Smooth muscle cell (in vitro differentiated cells): ENCODE data around the gene TACC3. TPM values are rescaled to one million over a fixed set of nuclear protein-coding genes. Genes with fewer than 3 reads are reported as not detected.

ENCODE experiments used
- DNase-seq: peaks from one replicate; lab custom pipeline; 2025; ENCODE audit not compliant: unreplicated experiment; lab: John Stamatoyannopoulos, UW
- H2AFZ ChIP-seq: fragments of 200-600 bp; sonication (generic); 2 replicates; pipeline ENCODE4 v1.6.0; 2016; ENCODE audit warnings: antibody characterized with exemption, low read depth, mild to moderate bottlenecking
- H3F3A ChIP-seq: fragments of 200-600 bp; sonication (generic); 2 replicates; pipeline ENCODE4 v1.6.0; 2017; ENCODE audit warnings: antibody characterized with exemption, low read depth
- H3K27ac ChIP-seq: fragments of 200-600 bp; sonication (generic); 2 replicates; pipeline ENCODE4 v1.5.1; 2016; ENCODE audit warnings: low read depth, mild to moderate bottlenecking
- H3K27me3 ChIP-seq: fragments of 200-600 bp; sonication (generic); 2 replicates; pipeline ENCODE4 v1.6.1; 2016; ENCODE audit warnings: low read depth, mild to moderate bottlenecking
- H3K36me3 ChIP-seq: fragments of 200-600 bp; sonication (generic); 2 replicates; pipeline ENCODE4 v1.5.1; 2016; ENCODE audit warnings: low read depth
- H3K4me1 ChIP-seq: fragments of 200-600 bp; sonication (generic); 2 replicates; pipeline ENCODE4 v1.5.1; 2016; ENCODE audit warnings: low read depth
- H3K4me2 ChIP-seq: fragments of 200-600 bp; sonication (generic); 2 replicates; pipeline ENCODE4 v1.6.0; 2016; ENCODE audit warnings: mild to moderate bottlenecking
- H3K4me3 ChIP-seq: fragments of 200-600 bp; sonication (generic); 2 replicates; pipeline ENCODE4 v1.5.1; 2016; ENCODE audit warnings: mild to moderate bottlenecking
- H3K79me2 ChIP-seq: fragments of 200-600 bp; sonication (generic); 2 replicates; pipeline ENCODE4 v1.6.0; 2016; ENCODE audit warnings: low read depth, mild to moderate bottlenecking
- H3K9ac ChIP-seq: fragments of 200-600 bp; sonication (generic); 2 replicates; pipeline ENCODE4 v1.6.0; 2016; ENCODE audit warnings: low read depth
- H3K9me3 ChIP-seq: fragments of 200-600 bp; sonication (generic); replicated peaks from 2 replicates; pipeline ENCODE4 v1.5.1; 2016; ENCODE audit warnings: low read depth
- H4K20me1 ChIP-seq: fragments of 200-600 bp; sonication (generic); 2 replicates; pipeline ENCODE4 v1.6.0; 2016; ENCODE audit warnings: low read depth
- CTCF ChIP-seq: fragments of 200-600 bp; sonication (generic); IDR thresholded peaks from 2 replicates; pipeline ENCODE4 v1.5.1; 2017; ENCODE audit warnings: borderline replicate concordance, mild to moderate bottlenecking, antibody characterized with exemption; ENCODE audit not compliant: insufficient read depth, poor library complexity, severe bottlenecking
- WGBS: methylation state at CpG from one replicate; pipeline ENCODE4 v1.1.7; 2016; ENCODE audit warnings: low lambda C conversion rate; 5-methylcytosine and 5-hydroxymethylcytosine counted together
- polyA plus RNA-seq: library from polyadenylated mRNA; unstranded; fragments of >200 nt; fragmentation: Nextera tagmentation; extraction: Ambion mirVana; gene quantifications from 2 replicates; pipeline ENCODE4 v1.2.1, GENCODE V29; 2016
- total RNA-seq: library from RNA; depleted of rRNA; stranded (reverse); fragments of >200 nt; gene quantifications from 2 replicates; pipeline ENCODE4 v1.2.3, GENCODE V29; 2014

The TACC3 gene
- total and polyA plus RNA-seq, 2 experiments from 2014 or later, result 12.5 to 19.4 TPM

DNA sequence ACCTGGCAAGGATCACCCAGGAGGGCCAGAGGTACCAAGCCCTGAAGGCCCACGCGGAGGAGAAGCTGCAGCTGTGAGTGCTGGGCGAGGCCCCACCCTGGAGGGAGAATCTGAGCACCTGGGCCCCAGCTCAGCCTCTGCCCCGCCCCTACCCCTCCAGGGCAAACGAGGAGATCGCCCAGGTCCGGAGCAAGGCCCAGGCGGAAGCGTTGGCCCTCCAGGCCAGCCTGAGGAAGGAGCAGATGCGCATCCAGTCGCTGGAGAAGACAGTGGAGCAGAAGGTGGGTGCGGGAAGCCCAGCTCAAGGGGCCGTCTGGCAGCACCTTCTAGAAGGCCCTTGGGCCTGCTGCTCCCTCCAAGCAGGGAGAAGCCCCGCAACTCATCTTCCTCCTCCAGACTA is 23.2 kb downstream of the TACC3 start:
- Histone ChIP-seq H4K20me1 (no peaks in the 10 kb centered on the region), H3F3A (no peaks in the 10 kb centered on the region), H3K9ac (no peak overlapping the region), H3K36me3 (no peaks in the 10 kb centered on the region), H3K4me1 (no peaks in the 10 kb centered on the region), H3K27ac (no peak overlapping the region), H3K27me3 (no peaks in the 10 kb centered on the region), H3K9me3 (no peaks in the 10 kb centered on the region), H2AFZ (no peak overlapping the region), H3K4me3 (no peak overlapping the region), H3K79me2 (no peaks in the 10 kb centered on the region), H3K4me2 (no peak overlapping the region)
- 85% methylated on average over 14 of the region's 14 CpGs for WGBS
- no peak for TF ChIP-seq CTCF
- no peak for DNase-seq

GRCh38 chr4:1745165-1745564 is 23.8 kb downstream of the TACC3 start:
- no peaks in the 10 kb centered on the region for H3K27me3 ChIP-seq
- H3K4me1 ChIP-seq, result no peaks in the 10 kb centered on the region
- WGBS, result 96% methylated on average over 13 of the region's 13 CpGs
- H3K4me2 ChIP-seq, result no peak overlapping the region
- H3F3A ChIP-seq, result no peaks in the 10 kb centered on the region
- no peaks in the 10 kb centered on the region for H3K36me3 ChIP-seq
- H4K20me1 ChIP-seq, result no peaks in the 10 kb centered on the region
- H3K79me2 ChIP-seq, result no peaks in the 10 kb centered on the region
- no peak for TF ChIP-seq CTCF
- H3K9ac ChIP-seq, result no peak overlapping the region
- H3K4me3 ChIP-seq, result no peak overlapping the region
- DNase-seq, result no peak
- H3K9me3 ChIP-seq, result no peaks in the 10 kb centered on the region
- no peak overlapping the region for H2AFZ ChIP-seq
- H3K27ac ChIP-seq, result no peak overlapping the region

- H4K20me1 ChIP-seq, result no peaks in the 10 kb centered on the region
- DNase-seq, result no peak
- no peaks in the 10 kb centered on the region for H3K27me3 ChIP-seq
- no peak overlapping the region for H3K9ac ChIP-seq
- no peak overlapping the region for H2AFZ ChIP-seq
- H3K4me1 ChIP-seq, result no peaks in the 10 kb centered on the region
- no peaks in the 10 kb centered on the region for H3K9me3 ChIP-seq
- no peak overlapping the region for H3K27ac ChIP-seq
- no peaks in the 10 kb centered on the region for H3K36me3 ChIP-seq
- no peak overlapping the region for H3K4me2 ChIP-seq
- no peaks in the 10 kb centered on the region for H3F3A ChIP-seq
- H3K79me2 ChIP-seq, result no peaks in the 10 kb centered on the region
- no peak for TF ChIP-seq CTCF
- 85% methylated on average over 12 of the region's 12 CpGs for WGBS
- no peak overlapping the region for H3K4me3 ChIP-seq
Observed at GRCh38 chr4:1745697-1746096, 24.4 kb downstream of the TACC3 start.

GRCh38 chr4:1746265-1746691 is 25.0 kb downstream of the TACC3 start:
- 14% methylated on average over 12 of the region's 17 CpGs for WGBS
- Histone ChIP-seq H3F3A (no peaks in the 10 kb centered on the region), H3K9me3 (no peaks in the 10 kb centered on the region), H3K4me3 (no peak overlapping the region), H3K9ac (no peak overlapping the region), H3K27me3 (no peaks in the 10 kb centered on the region), H2AFZ (no peak overlapping the region), H3K36me3 (no peaks in the 10 kb centered on the region), H3K27ac (no peak overlapping the region), H4K20me1 (no peaks in the 10 kb centered on the region), H3K79me2 (no peaks in the 10 kb centered on the region), H3K4me1 (no peaks in the 10 kb centered on the region), H3K4me2 (no peak overlapping the region)
- DNase-seq, result peak; percentile 64
- peak; percentile 90 for TF ChIP-seq CTCF
